Stimulated activated naive CD8-positive, alpha-beta T cell treated with anti-CD3 and anti-CD28 coated beads, Interleukin-15, amount 100 ng/mL, for 72 hours (primary cell): ENCODE results near the gene RAP1GAP2.

ENCODE experiments used
- ATAC-seq: fragments of 150-1000 bp; cut with Tn5 transposase; 2 replicates; pipeline ENCODE4 v1.10.0; 2021; ENCODE audit warnings: mild to moderate bottlenecking, moderate library complexity
- DNase-seq, 2 donors: peaks; one replicate each; pipeline ENCODE4 v3.0.0; 2021 to 2022
- H3K27ac Mint-ChIP-seq, 2 donors: one replicate each; pipeline ENCODE4 v1.8.0; 2022; ENCODE audit warnings: mild to moderate bottlenecking in 2 of 2, mixed read lengths in 2 of 2, moderate library complexity in 2 of 2
- H3K27me3 Mint-ChIP-seq: one replicate; pipeline ENCODE4 v1.8.0; 2022; ENCODE audit warnings: mixed read lengths
- H3K4me1 Mint-ChIP-seq: one replicate; pipeline ENCODE4 v1.8.0; 2022; ENCODE audit warnings: mild to moderate bottlenecking, mixed read lengths
- H3K4me3 Mint-ChIP-seq, 2 donors: one replicate each; pipeline ENCODE4 v1.8.0; 2022; ENCODE audit warnings: mild to moderate bottlenecking in 2 of 2, mixed read lengths in 2 of 2, moderate library complexity in 1 of 2
- H3K9me3 Mint-ChIP-seq, 2 donors: one replicate each; pipeline ENCODE4 v1.8.0; 2022; ENCODE audit warnings: mixed read lengths in 2 of 2

Gene RAP1GAP2

DNA sequence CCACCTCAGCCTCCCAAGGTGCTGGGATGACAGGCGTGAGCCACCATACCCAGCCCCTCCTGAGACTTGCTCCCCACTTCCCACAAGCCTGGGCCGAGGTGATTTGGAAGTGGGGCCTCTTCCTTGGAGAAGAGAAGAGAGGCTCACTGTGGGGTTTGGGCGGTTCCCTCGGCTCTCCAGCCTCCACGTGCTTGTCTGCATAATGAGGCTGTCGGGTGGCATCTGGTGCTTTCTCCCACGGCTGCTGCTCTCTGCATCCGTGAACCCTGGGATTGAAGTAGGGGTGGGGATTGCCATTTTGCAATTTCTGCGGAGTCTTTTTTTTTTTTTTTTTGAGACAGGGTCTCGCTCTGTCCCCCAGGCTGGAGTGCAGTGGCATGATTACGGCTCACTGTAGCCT, 101.4 kb downstream of the RAP1GAP2 start:
- Mint-ChIP-seq H3K4me3 (no peak overlapping the region), H3K27me3 (no peaks in the 10 kb centered on the region), H3K9me3 (no peaks in the 10 kb centered on the region), H3K4me1 (no peaks in the 10 kb centered on the region), H3K27ac (no peak overlapping the region)
- no peak for DNase-seq
- no peak for ATAC-seq

DNA sequence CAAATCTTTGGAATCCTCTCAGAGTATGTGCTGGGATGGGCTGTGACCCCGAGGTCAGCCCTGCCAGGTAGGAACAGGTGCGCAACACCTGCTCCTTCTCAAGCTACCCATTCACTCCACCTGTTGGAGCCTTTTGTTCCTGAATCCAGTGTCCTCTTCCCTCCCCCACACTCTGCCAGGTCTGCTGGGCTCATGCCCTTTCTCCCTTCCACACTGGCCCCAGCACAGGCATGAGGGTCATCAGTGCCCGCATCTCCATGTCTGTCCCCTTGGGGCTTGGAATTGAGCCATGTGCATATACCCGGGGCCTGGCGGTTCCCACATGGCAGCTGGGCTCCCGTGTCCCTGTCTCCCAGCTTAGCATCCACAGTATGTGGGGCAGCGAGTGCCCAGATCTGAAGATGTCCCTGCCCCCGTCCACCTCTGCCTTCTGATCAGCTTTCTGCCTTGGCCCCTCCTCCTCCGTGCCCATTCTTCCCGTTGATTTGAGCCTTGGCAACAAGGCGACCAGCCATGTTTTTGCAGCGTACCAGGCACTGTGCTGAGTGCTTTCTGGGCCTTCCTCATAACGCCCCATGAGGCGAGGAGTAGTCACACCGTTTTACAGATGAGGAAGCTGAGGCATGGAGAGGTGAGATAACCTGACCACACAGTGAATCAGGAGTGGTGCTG, 102.2 kb downstream of the RAP1GAP2 start:
- Mint-ChIP-seq H3K27me3 (no peaks in the 10 kb centered on the region), H3K4me3 (no peak overlapping the region), H3K9me3 (no peaks in the 10 kb centered on the region), H3K27ac (no peak overlapping the region), H3K4me1 (no peaks in the 10 kb centered on the region)
- DNase-seq (no peak), ATAC-seq (no peak)

DNA sequence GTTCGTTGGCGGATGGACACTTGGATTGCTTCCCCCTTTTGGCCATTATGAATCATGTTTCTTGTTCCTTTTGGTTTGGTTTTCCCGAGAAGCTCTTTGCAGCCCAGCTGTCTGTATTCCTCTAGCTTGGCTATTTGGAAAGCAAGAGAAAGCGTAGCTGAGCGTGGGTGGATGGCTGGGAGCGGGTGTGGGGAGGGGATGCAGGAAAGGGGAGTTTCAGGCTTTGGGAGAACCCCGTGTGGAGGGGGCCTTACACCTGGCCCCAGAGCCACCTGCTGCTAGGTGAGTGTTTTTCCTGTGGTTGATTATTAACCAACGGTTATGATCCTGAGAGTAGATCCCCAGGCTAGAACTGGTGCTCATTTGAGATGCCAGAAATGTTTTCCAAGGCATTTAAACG, 103.7 kb downstream of the RAP1GAP2 start:
- Mint-ChIP-seq H3K27ac (no peak overlapping the region), H3K4me3 (no peak overlapping the region), H3K9me3 (no peaks in the 10 kb centered on the region), H3K4me1 (no peaks in the 10 kb centered on the region), H3K27me3 (no peaks in the 10 kb centered on the region)
- ATAC-seq (no peak), DNase-seq (no peak)

DNA sequence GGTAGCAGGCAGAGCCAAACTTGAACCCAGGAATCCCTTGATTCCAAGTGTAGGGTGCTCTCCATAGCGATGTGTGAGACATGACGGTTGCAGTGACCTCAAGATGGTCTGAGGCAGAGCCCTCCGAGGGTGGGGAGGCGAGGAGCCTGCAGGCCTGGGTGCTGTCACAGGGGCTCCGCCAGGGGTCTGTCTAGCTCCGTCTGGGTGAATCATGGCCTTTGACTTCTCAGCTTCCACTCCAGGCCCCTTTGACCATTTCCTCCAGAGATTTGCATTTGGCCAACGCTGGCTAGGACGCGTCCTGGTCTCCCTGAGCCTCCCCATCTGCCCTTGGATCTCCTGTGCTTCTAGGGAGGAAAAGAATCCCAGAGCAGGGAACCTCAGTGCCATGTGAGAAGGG, 104.6 kb downstream of the RAP1GAP2 start:
- Mint-ChIP-seq H3K27ac (no peak overlapping the region), H3K9me3 (no peaks in the 10 kb centered on the region), H3K4me1 (no peaks in the 10 kb centered on the region), H3K27me3 (no peaks in the 10 kb centered on the region), H3K4me3 (no peak overlapping the region)
- ATAC-seq (no peak), DNase-seq (no peak)

DNA sequence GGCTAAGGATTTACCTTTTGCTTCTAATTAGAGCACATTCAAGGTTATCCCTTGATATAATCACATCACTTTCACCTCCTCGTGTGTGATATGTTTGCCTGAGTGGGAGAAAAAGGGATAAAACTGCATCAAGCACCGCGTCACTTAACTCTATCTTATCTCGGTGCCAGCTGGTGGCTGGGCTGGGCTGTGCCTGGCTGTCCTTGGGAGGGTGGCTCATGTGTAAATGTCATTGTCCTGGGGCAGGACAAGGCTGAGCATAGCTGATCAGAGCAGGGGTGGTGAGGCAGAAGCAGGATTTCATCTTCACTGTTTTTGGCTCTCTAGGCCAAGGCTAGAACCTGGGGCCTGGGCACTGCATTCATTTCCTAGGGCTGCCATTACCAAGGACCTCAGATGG, 105.3 kb downstream of the RAP1GAP2 start:
- Mint-ChIP-seq H3K27ac (no peak overlapping the region), H3K4me1 (no peaks in the 10 kb centered on the region), H3K27me3 (no peaks in the 10 kb centered on the region)

DNA sequence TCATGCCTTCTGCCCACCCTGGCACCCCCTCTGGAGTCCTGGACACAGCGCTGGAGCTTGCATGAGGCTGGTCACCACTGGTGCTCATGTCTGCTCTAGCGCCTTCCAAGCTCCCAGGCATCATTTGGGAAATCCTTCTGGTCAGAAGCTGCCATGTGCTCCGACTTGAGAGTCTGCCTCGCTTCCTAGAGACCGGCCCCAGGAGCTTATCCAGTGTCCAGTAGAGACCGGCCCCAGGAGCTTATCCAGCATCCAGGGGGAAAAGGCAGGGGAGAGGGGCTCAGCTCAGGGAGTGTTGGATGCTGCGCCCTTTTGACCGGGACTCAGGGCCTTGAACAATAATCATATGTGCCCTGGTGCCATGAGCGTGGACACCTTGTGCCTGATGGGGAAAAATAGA, 106.3 kb downstream of the RAP1GAP2 start:
- no peak for ATAC-seq
- Mint-ChIP-seq H3K27me3 (no peaks in the 10 kb centered on the region), H3K4me1 (no peaks in the 10 kb centered on the region), H3K9me3 (peaks cover 6 to 8% of the 10 kb centered on the region in 2 donors), H3K4me3 (no peak overlapping the region), H3K27ac (no peak overlapping the region)
- DNase-seq: no peak

More for the DNA sequence above, 105.3 kb downstream of the RAP1GAP2 start:
- Mint-ChIP-seq H3K4me3 (no peak overlapping the region), H3K9me3 (no peaks in the 10 kb centered on the region)
- DNase-seq: no peak
- no peak for ATAC-seq

DNA sequence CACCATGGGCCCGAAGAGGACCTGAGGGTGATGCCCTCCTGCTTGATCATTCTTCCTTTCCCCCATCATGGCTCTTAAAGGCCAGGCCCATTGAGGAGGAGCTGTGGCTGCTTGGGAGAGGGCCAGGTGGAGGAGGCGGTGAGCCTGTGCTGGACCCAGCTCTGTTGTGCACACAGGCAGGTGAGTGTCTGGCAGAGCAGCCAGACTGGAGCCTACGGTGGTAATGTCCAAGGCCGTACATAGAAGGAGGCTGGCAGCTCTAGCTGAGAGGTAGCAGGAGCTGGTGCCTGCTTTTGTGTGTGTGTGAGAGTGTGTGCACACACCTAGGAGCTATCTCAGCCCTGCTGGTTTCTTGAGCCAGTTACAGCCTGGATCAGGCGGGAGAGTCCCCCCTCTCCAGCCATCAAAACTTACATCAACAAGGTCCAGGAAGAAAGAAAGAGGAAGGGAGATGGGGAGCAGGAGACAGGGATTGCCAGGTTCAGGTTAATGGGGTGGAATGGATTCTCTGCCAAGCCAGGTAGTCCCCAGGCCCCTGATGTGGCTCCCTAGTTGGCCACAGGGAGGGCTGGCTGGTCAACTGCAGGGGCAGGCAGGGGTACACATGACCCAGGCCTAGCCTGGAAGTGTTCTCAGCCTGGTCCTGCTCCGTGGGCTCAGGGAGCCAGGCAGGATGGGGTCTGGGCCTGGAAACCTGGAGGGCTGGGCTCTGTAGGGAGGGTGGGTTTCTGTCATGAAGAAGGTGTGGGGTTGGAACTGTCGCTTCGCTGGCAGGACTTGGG, 107.1 kb downstream of the RAP1GAP2 start:
- Mint-ChIP-seq H3K27me3 (no peaks in the 10 kb centered on the region), H3K4me3 (no peak overlapping the region), H3K9me3 (peaks cover 6 to 8% of the 10 kb centered on the region in 2 donors), H3K27ac (peak overlapping the region in 1 of 2 donors; percentile 69), H3K4me1 (no peaks in the 10 kb centered on the region)
- ATAC-seq: no peak
- no peak for DNase-seq

DNA sequence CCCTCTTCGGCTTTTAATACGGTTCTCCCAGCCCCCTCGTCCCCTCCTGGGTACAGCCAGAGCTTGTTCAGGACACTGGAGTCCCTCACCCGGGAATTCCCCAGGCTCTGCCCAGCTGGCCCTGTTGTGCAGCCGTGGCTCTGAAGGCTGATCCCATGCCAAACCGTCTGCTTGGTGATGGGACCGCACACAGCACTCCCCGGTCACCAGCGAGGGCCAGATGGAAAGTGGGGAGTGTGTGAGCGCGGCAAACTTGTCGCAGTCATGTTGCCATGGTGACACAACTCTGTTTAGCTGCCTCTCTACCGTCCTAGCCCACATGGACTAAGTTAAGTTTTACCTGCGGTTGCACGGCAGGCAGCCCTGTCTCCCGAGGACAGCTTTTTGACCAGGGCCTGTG, 107.9 kb downstream of the RAP1GAP2 start:
- no peaks in the 10 kb centered on the region for H3K27me3 Mint-ChIP-seq
- no peak overlapping the region for H3K4me3 Mint-ChIP-seq
- no peak for DNase-seq
- peaks cover 6 to 8% of the 10 kb centered on the region in 2 donors for H3K9me3 Mint-ChIP-seq
- no peak for ATAC-seq
- H3K27ac Mint-ChIP-seq: peak overlapping the region in 1 of 2 donors; percentile 24
- no peaks in the 10 kb centered on the region for H3K4me1 Mint-ChIP-seq

DNA sequence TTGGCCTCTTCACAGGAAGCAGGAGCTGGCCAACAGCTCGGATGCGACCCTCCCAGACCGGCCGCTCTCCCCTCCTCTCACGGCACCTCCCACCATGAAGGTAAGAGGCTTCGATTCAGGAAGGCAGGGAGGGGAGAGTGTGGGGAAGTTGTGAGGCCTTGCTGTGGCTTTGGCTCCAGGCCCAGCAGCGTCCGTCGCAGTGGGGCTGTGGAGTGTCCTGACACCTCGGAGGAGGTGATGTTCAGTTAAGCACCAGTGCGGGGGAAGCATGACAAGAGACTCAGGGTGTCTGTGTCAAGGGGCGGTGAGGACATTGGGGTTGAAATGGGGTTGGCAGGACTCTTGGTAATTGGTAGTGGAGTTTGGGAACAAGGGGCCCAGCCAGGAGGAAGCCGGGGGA, 109.0 kb downstream of the RAP1GAP2 start:
- peaks cover 6% of the 10 kb centered on the region for H3K4me1 Mint-ChIP-seq
- peak overlapping the region in 1 of 2 donors; percentile 39 for H3K27ac Mint-ChIP-seq
- ATAC-seq (no peak), DNase-seq (no peak)
- H3K9me3 Mint-ChIP-seq: peaks cover 6 to 8% of the 10 kb centered on the region in 2 donors
- no peaks in the 10 kb centered on the region for H3K27me3 Mint-ChIP-seq
- H3K4me3 Mint-ChIP-seq: no peak overlapping the region

DNA sequence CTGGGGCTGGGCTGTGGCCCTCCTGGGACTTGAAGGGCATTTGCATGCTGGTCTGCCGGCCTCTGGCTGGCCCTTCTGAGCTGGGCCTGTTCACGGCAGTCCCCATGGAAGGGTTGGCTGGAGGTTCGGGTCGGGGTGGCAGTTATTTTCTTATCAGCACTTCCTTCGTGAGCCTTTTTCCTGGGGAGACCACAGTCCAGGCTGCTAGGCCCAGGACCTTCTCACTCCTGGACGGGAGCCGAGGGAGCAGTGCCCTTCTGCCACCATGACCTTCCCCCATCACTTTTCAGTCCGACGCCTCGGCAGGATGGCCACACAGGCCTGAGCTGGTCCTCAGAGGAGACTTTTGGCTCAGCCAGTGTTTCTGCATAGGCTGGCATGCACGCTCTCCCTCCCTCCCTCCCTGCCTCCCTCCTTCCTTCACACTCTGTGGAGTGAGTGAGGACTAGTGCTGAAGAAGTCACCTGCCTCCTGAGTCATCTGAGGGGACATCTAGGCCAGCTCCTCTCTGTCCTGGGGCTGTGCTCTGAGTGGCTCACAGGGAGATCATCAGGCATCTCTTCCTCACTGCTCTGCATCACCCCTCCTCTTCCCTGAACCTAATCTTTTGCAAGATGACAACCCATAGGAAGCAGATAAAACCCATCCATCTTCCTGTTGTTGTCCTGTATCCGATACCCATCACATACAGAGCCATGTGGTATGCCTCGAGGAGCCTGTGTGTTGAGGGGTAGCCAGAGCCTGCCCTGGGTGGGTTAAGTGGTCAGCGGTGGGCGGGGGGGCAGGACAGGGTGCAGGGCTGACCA, 109.7 kb downstream of the RAP1GAP2 start:
- peaks cover 6% of the 10 kb centered on the region for H3K4me1 Mint-ChIP-seq
- no peak overlapping the region for H3K4me3 Mint-ChIP-seq
- H3K27ac Mint-ChIP-seq: peak overlapping the region in 1 of 2 donors; percentile 77
- DNase-seq: no peak
- H3K27me3 Mint-ChIP-seq: no peaks in the 10 kb centered on the region
- ATAC-seq: no peak
- H3K9me3 Mint-ChIP-seq: peaks cover 6 to 8% of the 10 kb centered on the region in 2 donors

DNA sequence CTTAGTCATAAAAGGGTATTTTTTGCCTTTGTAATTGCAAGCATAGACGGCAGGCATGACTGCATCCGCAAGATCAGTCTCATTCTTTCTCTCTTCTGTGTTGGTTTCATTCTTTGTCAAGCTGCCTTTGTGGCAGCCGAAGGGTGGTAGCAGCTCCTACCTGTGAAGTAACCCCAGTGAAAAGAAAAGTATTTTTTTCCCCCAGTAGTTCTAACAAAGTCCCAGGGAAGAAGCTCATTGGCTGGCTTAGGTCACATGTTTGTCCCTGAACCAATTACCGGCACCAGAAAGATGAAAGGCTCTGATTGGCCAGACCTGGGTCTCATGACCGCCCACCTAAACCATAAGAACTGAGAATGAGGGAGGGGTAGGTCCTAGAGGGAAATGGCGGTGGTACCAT, 110.7 kb downstream of the RAP1GAP2 start:
- ATAC-seq (peak; percentile 85), DNase-seq (peak in 1 of 2 donors; percentile 45)
- Mint-ChIP-seq H3K27ac (no peak overlapping the region), H3K4me3 (no peak overlapping the region), H3K9me3 (peaks cover 6 to 8% of the 10 kb centered on the region in 2 donors), H3K27me3 (no peaks in the 10 kb centered on the region), H3K4me1 (peaks cover 6% of the 10 kb centered on the region)

DNA sequence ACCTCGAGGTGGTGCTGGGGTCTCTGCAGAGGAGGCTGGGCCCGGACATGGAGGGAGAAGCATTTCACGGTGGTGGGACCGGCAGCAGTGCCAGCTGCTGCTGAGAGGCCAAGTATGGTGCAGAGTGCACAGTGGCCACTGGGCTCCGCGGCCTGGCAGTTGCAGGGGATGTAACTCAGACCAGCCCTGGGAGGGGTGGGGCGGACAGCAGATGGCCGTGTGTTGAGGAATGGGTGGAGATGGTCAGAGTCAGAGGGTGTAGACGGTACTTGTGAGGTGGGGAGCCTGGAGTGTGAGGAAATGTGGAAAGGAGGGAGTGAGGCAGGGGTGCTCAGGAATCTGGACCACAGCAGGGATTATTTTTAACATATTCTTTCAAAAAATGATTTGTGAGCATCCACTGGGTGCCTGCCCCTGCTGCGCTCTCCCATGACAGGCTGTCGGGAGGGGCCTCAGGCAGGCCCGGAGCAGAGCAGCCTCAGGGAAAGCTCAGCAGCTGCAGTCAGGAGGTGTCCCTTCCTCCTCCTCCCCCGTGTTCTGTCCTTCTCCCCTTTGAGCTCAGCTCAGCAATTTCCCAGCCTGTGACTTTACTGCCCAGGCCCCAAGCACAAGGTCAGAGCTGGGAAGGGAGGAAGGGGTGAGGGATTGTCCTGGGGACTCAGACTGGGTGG, 113.1 kb downstream of the RAP1GAP2 start:
- DNase-seq (no peak), ATAC-seq (peak; percentile 4)
- no peak overlapping the region for H3K27ac Mint-ChIP-seq
- peaks cover 6 to 8% of the 10 kb centered on the region in 2 donors for H3K9me3 Mint-ChIP-seq
- H3K27me3 Mint-ChIP-seq: no peaks in the 10 kb centered on the region
- H3K4me1 Mint-ChIP-seq: peaks cover 6% of the 10 kb centered on the region
- H3K4me3 Mint-ChIP-seq: no peak overlapping the region

DNA sequence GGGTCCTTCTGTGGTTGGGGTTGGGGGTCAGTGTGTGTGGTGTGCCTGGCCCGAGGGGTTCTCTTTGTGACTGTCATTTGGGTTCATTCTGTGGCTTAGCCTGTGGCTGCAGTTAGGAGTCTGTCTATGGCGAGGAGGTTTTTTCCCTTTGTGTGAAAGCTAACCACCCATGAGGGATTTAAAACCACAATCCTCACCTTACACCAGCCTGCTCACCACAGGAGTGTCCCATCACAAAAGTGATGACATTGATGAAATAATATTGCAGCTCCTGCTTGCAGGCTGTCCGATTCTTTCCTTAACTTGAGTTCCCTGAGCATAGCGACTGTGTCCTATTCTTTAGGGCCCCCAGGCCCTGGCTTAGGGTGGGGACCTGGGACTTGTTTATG, 113.6 kb downstream of the RAP1GAP2 start:
- Mint-ChIP-seq H3K4me3 (no peak overlapping the region), H3K27me3 (no peaks in the 10 kb centered on the region), H3K9me3 (peaks cover 6 to 8% of the 10 kb centered on the region in 2 donors), H3K4me1 (peaks cover 6% of the 10 kb centered on the region), H3K27ac (no peak overlapping the region)
- ATAC-seq (peak; percentile 72), DNase-seq (peak in 1 of 2 donors; percentile 18)

DNA sequence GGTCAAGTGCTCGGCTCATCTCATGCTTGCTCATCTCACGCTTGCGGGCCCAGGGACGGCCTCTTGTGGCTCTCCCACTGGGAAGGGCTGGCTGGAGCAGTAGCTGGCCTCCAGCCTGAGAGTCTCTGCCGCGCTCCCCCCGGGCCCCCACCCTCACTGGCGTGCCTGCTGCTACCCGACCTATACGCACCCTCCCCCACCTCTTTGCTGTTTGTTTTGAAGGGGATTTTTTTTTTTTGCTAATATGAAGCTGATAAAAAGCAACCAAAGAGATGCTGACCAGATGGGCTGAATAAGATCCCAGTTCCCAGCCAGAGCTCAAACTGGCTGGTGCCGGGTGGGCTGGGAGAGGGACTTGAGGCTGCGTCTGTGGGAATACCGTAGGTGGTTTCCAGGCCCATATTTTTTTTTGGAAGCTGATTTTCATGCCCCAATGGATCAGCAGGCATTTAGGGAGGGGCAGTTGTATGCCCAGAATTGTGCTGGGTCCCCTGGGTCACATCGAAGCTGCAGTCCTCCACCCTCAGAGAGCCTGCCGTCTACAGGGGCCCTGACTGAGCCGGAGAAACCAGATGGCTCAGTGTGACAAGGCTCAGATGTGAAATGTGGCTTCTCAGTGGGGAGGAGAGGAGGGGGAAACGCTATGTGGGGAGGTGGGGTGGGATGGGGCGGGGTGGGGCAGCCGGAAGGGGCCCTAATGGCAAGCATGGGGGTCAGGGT, 115.0 kb downstream of the RAP1GAP2 start:
- H3K27ac Mint-ChIP-seq: no peak overlapping the region
- no peak overlapping the region for H3K4me3 Mint-ChIP-seq
- H3K27me3 Mint-ChIP-seq: no peaks in the 10 kb centered on the region
- peaks cover 6% of the 10 kb centered on the region for H3K4me1 Mint-ChIP-seq
- DNase-seq: no peak
- H3K9me3 Mint-ChIP-seq: peaks cover 6 to 8% of the 10 kb centered on the region in 2 donors
- no peak for ATAC-seq

DNA sequence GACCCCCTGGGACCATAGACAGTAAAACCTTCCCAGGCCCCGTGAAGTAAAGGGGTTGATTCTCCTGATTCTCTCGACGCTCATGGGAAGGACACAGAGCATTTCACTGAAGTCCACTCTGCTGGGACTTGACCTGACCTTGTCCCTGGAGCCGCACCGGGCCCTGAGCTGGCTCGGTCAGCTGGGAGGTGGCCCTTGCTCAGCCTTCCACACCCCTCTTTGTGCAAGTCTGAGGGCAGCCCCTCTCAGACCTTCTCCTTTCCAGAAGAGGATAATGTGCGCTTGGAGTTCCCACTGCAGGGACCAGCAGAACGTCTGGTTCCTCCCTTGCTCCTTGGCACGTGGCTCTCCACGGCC, 115.5 kb downstream of the RAP1GAP2 start:
- no peak for ATAC-seq
- DNase-seq: no peak
- no peaks in the 10 kb centered on the region for H3K27me3 Mint-ChIP-seq
- no peak overlapping the region for H3K27ac Mint-ChIP-seq
- no peak overlapping the region for H3K4me3 Mint-ChIP-seq
- H3K4me1 Mint-ChIP-seq: peaks cover 6% of the 10 kb centered on the region
- H3K9me3 Mint-ChIP-seq: peaks cover 5 to 8% of the 10 kb centered on the region in 2 donors
